PC-9 (cell line): ENCODE measurements around the gene MLC1. TPM values are rescaled to one million over a fixed set of nuclear protein-coding genes. Genes with fewer than 3 reads are reported as not detected.

ENCODE experiments used
- BruUV-seq: library from RNA; stranded (reverse); fragments of 400-500 nt; replicated peaks from 2 replicates; lab custom pipeline; 2021; lab: Mats Ljungman, UMichigan
- CTCF ChIA-PET: fragments of 300-600 bp; sonication (Branson Sonifier 250); formaldehyde crosslinking; loops from one replicate; lab custom pipeline; 2022; ENCODE audit warnings: antibody characterized with exemption; lab: Charles Lee
- POLR2A ChIA-PET: fragments of 300-600 bp; sonication (Branson Sonifier 250); formaldehyde crosslinking; loops from one replicate; lab custom pipeline; 2022; ENCODE audit warnings: antibody characterized with exemption; ENCODE audit not compliant: unreplicated experiment; lab: Charles Lee
- DNase-seq, 2 experiments: peaks; one replicate each; pipeline versions ENCODE4 v3.0.0 to v3.0.0-alpha.2; 2015 to 2022; ENCODE audit warnings: mixed read lengths in 1 of 2
- H2AFZ ChIP-seq: fragments of 200-600 bp; sonication (generic); 2 replicates; pipeline ENCODE4 v1.8.1; 2017; ENCODE audit warnings: antibody characterized with exemption
- H3F3A ChIP-seq: fragments of 200-600 bp; sonication (generic); 2 replicates; pipeline ENCODE4 v1.8.1; 2017; ENCODE audit warnings: antibody characterized with exemption, mild to moderate bottlenecking, low read depth; ENCODE audit not compliant: insufficient read depth
- H3K27ac ChIP-seq: fragments of 200-600 bp; sonication (generic); 2 replicates; pipeline ENCODE4 v1.6.1; 2016; ENCODE audit warnings: mixed run types
- H3K27me3 ChIP-seq: fragments of 200-600 bp; sonication (generic); 2 replicates; pipeline ENCODE4 v1.6.1; 2016; ENCODE audit warnings: low read depth, mixed run types; ENCODE audit not compliant: insufficient read depth
- H3K36me3 ChIP-seq: fragments of 200-600 bp; sonication (generic); 2 replicates; pipeline ENCODE4 v1.6.1; 2016; ENCODE audit warnings: low read depth, mixed run types
- H3K4me1 ChIP-seq: fragments of 200-600 bp; sonication (generic); replicated peaks from 2 replicates; pipeline ENCODE4 v1.6.1; 2016; ENCODE audit warnings: mixed run types; ENCODE audit not compliant: insufficient read depth
- H3K4me2 ChIP-seq: fragments of 200-600 bp; sonication (generic); 2 replicates; pipeline ENCODE4 v1.6.1; 2017; ENCODE audit warnings: mixed run types
- H3K4me3 ChIP-seq: fragments of 200-600 bp; sonication (generic); 2 replicates; pipeline ENCODE4 v1.6.1; 2016; ENCODE audit warnings: mixed run types
- H3K79me2 ChIP-seq: fragments of 200-600 bp; sonication (generic); 2 replicates; pipeline ENCODE4 v1.6.1; 2017; ENCODE audit warnings: low read depth, mixed run types
- H3K9me2 ChIP-seq: fragments of 200-600 bp; sonication (generic); 2 replicates; pipeline ENCODE4 v1.8.1; 2017; ENCODE audit warnings: mild to moderate bottlenecking; ENCODE audit not compliant: insufficient read depth
- H3K9me3 ChIP-seq: fragments of 200-600 bp; sonication (generic); 2 replicates; pipeline ENCODE4 v1.8.1; 2016; ENCODE audit warnings: low read depth; ENCODE audit not compliant: insufficient read depth
- H4K20me1 ChIP-seq: fragments of 200-600 bp; sonication (generic); 2 replicates; pipeline ENCODE4 v1.8.1; 2017; ENCODE audit not compliant: insufficient read depth
- CTCF ChIP-seq: fragments of 200-600 bp; sonication (generic); conservative IDR thresholded peaks from 2 replicates; pipeline ENCODE4 v1.6.1; 2017; ENCODE audit warnings: mixed run types, antibody characterized with exemption, mild to moderate bottlenecking, moderate library complexity
- EZH2 ChIP-seq: fragments of 200-600 bp; sonication (generic); IDR thresholded peaks from 2 replicates; pipeline ENCODE4 v1.8.0; 2017; ENCODE audit warnings: antibody characterized with exemption, low read depth
- intact Hi-C: fragments of 100-400 bp; cut with micrococcal nuclease; formaldehyde crosslinking; loops from one replicate; pipeline ENCODE4 v1.10.0; 2022; ENCODE audit not compliant: unreplicated experiment
- total RNA-seq: library from RNA; stranded (reverse); gene quantifications from 2 replicates; pipeline ENCODE4 v1.2.3, GENCODE V29; 2021

The MLC1 gene
- total RNA-seq, 1 experiment from 2014 or later = not detected

- Histone ChIP-seq H3F3A (0 out of 2 replicates have a peak, but pooled peaks cover 3% of the 10 kb centered on the region), H3K27ac (no peak overlapping the region), H4K20me1 (no peaks in the 10 kb centered on the region), H3K4me1 (peaks cover 7% of the 10 kb centered on the region; the same call in 1 of the 2 replicates), H3K27me3 (peaks cover 83% of the 10 kb centered on the region), H3K4me3 (no peak overlapping the region), H3K9me3 (no peaks in the 10 kb centered on the region), H2AFZ (no peak overlapping the region), H3K79me2 (no peaks in the 10 kb centered on the region), H3K36me3 (no peaks in the 10 kb centered on the region), H3K9me2 (no peaks in the 10 kb centered on the region), H3K4me2 (no peak overlapping the region)
- ChIA-PET CTCF (interaction anchor here (0.6 kb wide), 1 partner anchor 185 kb away, joined by 3 read pairs; no protein-coding TSS in a partner anchor), POLR2A (no interaction called here)
- DNase-seq = peak in 1 of 2 experiments; percentile 14
- no TSS peak for BruUV-seq
- TF ChIP-seq CTCF = no peak
- no peak for TF ChIP-seq EZH2
- intact Hi-C loops = no loop called here
Measured at GRCh38 chr22:50115693-50116092, 30.5 kb upstream of the MLC1 start.

DNA sequence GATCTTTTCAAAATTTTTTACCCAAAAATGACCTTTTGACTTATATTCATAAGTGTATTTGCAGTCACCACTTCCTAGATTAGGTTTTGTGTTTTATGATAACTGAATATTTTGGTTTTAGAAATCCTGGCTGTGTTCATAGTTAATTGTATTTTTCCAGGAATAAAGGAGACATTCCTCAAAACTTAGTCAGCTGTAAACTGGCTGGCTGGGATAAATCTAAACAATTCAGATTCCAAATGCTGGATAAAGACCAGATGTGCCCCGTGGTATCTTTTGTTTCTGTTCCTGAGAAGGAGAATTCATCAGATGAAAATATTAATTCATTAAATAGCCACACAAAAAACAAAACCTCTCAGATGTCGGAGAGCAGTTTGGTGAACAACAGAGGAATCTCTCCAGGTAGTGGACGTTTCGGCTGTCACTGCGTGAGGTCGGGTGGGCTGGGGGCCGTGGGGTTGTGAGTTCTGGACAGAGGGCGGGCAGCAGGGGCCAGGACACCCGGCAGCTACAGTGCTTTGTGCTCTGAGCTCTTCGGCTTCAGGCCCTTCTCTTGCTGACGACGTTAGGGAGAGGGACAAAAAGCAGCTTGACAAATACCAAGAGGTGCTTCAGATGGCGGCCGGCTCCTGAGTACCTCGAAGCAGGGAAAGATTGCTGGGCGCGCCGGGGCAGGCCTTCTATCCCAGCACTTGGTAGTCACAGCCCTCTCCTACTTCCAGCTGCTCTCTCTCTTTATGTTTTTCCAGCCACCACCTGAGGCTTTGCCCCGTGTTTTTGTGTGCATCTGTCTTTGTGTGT is 29.2 kb upstream of the MLC1 start:
- Histone ChIP-seq H3K79me2 (no peaks in the 10 kb centered on the region), H3K4me3 (no peak overlapping the region), H3K36me3 (no peaks in the 10 kb centered on the region), H3K9me2 (no peaks in the 10 kb centered on the region), H3K9me3 (no peaks in the 10 kb centered on the region), H3K4me1 (peaks cover 7% of the 10 kb centered on the region; the same call in 1 of the 2 replicates), H3K4me2 (no peak overlapping the region), H3K27me3 (peaks cover 76% of the 10 kb centered on the region), H4K20me1 (no peaks in the 10 kb centered on the region), H3K27ac (no peak overlapping the region), H3F3A (0 out of 2 replicates have a peak, but pooled peaks cover 3% of the 10 kb centered on the region), H2AFZ (no peak overlapping the region)
- ChIA-PET CTCF (no interaction called here), POLR2A (no interaction called here)
- no peak for DNase-seq
- TF ChIP-seq EZH2 (no peak), CTCF (no peak)
- intact Hi-C loops = no loop called here
- no TSS peak for BruUV-seq

- BruUV-seq = no TSS peak
- Histone ChIP-seq H3K36me3 (no peaks in the 10 kb centered on the region), H3K27ac (no peak overlapping the region), H3K4me2 (no peak overlapping the region), H3K27me3 (peaks cover 73% of the 10 kb centered on the region), H3F3A (0 out of 2 replicates have a peak, but pooled peaks cover 3% of the 10 kb centered on the region), H3K4me3 (no peak overlapping the region), H3K9me2 (no peaks in the 10 kb centered on the region), H2AFZ (no peak overlapping the region), H4K20me1 (no peaks in the 10 kb centered on the region), H3K4me1 (no peaks in the 10 kb centered on the region), H3K79me2 (no peaks in the 10 kb centered on the region), H3K9me3 (no peaks in the 10 kb centered on the region)
- DNase-seq = no peak
- no peak for TF ChIP-seq EZH2
- TF ChIP-seq CTCF = no peak
- POLR2A ChIA-PET = no interaction called here
- intact Hi-C loops = no loop called here
- CTCF ChIA-PET = interaction anchor here (0.9 kb wide), 1 partner anchor 82 kb away, joined by 3 read pairs; no protein-coding TSS in a partner anchor
Measured at GRCh38 chr22:50112151-50113118, 27.2 kb upstream of the MLC1 start.
